Liver (tissue), 3 donors: ENCODE results near the gene SETBP1.

ENCODE experiments used
- CTCF ChIP-seq: fragments of 150-350 bp; IDR thresholded peaks from 2 replicates; pipeline ENCODE4 v1.5.1; 2017; ENCODE audit warnings: improper control_type of control experiment, low read depth, low read length; ENCODE audit not compliant: missing input control
- EGR1 ChIP-seq, 2 donors: IDR thresholded peaks; 2 replicates each; pipeline ENCODE4 v1.6.1; 2016 to 2018; ENCODE audit warnings: antibody characterized with exemption in 2 of 2, low read depth in 2 of 2
- FOXA1 ChIP-seq: IDR thresholded peaks from 2 replicates; pipeline ENCODE4 v1.6.1; 2016; ENCODE audit warnings: antibody characterized with exemption
- GABPA ChIP-seq, 2 donors: IDR thresholded peaks in 1 of 2; conservative IDR thresholded peaks in 1 of 2; 2 replicates each; pipeline ENCODE4 v1.6.1; 2016; ENCODE audit warnings: antibody characterized with exemption in 2 of 2, mild to moderate bottlenecking in 1 of 2, moderate library complexity in 1 of 2
- HNF4G ChIP-seq: IDR thresholded peaks from 2 replicates; pipeline ENCODE4 v1.6.1; 2016; ENCODE audit warnings: antibody characterized with exemption
- RAD21 ChIP-seq, 2 donors: IDR thresholded peaks; 2 replicates each; pipeline ENCODE4 v1.6.1; 2016; ENCODE audit warnings: antibody characterized with exemption in 2 of 2, mild to moderate bottlenecking in 2 of 2
- RXRA ChIP-seq, 2 donors: IDR thresholded peaks; 2 replicates each; pipeline ENCODE4 v1.6.1; 2017 to 2018; ENCODE audit warnings: antibody characterized with exemption in 2 of 2, mild to moderate bottlenecking in 1 of 2
- TAF1 ChIP-seq: conservative IDR thresholded peaks from 2 replicates; pipeline ENCODE4 v1.6.1; 2016; ENCODE audit warnings: antibody characterized with exemption, mild to moderate bottlenecking
- YY1 ChIP-seq: IDR thresholded peaks from 2 replicates; pipeline ENCODE4 v1.6.1; 2016; ENCODE audit warnings: antibody characterized with exemption, mild to moderate bottlenecking
- ZBTB33 ChIP-seq: IDR thresholded peaks from 2 replicates; pipeline ENCODE4 v1.6.1; 2016; ENCODE audit warnings: antibody characterized with exemption
- TF ChIP-seq, protein P1 (sequence below): IDR thresholded peaks from 2 replicates; pipeline ENCODE4 v1.6.1; 2016; ENCODE audit warnings: antibody characterized with exemption
- TF ChIP-seq, protein P2 (sequence below): IDR thresholded peaks from 2 replicates; pipeline ENCODE4 v1.6.1; 2016; ENCODE audit warnings: antibody characterized with exemption, mild to moderate bottlenecking
- TF ChIP-seq, protein P3 (sequence below): IDR thresholded peaks from 2 replicates; pipeline ENCODE4 v1.6.1; 2016; ENCODE audit warnings: antibody characterized with exemption
- donor health status: healthy.
- donor health status: healthy.

DNA sequence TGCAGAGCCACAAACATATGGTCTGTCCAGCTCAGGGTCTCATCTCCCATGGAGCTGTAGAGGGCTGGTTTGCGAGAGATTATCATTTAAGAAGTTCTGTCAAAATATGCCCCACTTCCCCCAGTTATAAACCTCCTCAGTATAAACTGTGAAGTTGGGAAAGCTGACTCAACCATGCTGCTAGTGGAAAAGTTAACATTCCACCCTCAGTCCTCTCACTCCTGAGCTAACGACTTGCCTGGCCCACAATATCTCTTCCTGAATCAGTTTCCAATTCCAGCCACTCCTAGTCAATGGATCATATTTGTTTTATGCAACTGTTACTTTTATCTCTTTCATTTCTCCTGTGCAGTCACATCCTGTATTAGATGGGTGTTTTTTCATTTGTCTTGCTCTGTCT, 326.2 kb downstream of the SETBP1 start:
- TF ChIP-seq TAF1 (no peak), CTCF (no peak), ZBTB33 (no peak), RAD21 (IDR thresholded peaks at IDR 0.05) (no peak), GABPA (IDR thresholded peaks at IDR 0.05 in 1 of 2, conservative IDR thresholded peaks at IDR 0.05 in 1 of 2) (no peak), HNF4G (no peak), FOXA1 (no peak), RXRA (IDR thresholded peaks at IDR 0.05) (no peak), YY1 (no peak), EGR1 (IDR thresholded peaks at IDR 0.05; ENCODE audit: low read depth in 2 of 2) (no peak)
- TF ChIP-seq, protein P1, sequence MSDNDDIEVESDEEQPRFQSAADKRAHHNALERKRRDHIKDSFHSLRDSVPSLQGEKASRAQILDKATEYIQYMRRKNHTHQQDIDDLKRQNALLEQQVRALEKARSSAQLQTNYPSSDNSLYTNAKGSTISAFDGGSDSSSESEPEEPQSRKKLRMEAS = no peak
- TF ChIP-seq, protein P2, sequence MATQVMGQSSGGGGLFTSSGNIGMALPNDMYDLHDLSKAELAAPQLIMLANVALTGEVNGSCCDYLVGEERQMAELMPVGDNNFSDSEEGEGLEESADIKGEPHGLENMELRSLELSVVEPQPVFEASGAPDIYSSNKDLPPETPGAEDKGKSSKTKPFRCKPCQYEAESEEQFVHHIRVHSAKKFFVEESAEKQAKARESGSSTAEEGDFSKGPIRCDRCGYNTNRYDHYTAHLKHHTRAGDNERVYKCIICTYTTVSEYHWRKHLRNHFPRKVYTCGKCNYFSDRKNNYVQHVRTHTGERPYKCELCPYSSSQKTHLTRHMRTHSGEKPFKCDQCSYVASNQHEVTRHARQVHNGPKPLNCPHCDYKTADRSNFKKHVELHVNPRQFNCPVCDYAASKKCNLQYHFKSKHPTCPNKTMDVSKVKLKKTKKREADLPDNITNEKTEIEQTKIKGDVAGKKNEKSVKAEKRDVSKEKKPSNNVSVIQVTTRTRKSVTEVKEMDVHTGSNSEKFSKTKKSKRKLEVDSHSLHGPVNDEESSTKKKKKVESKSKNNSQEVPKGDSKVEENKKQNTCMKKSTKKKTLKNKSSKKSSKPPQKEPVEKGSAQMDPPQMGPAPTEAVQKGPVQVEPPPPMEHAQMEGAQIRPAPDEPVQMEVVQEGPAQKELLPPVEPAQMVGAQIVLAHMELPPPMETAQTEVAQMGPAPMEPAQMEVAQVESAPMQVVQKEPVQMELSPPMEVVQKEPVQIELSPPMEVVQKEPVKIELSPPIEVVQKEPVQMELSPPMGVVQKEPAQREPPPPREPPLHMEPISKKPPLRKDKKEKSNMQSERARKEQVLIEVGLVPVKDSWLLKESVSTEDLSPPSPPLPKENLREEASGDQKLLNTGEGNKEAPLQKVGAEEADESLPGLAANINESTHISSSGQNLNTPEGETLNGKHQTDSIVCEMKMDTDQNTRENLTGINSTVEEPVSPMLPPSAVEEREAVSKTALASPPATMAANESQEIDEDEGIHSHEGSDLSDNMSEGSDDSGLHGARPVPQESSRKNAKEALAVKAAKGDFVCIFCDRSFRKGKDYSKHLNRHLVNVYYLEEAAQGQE = no peak
- TF ChIP-seq, protein P3, sequence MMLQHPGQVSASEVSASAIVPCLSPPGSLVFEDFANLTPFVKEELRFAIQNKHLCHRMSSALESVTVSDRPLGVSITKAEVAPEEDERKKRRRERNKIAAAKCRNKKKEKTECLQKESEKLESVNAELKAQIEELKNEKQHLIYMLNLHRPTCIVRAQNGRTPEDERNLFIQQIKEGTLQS = no peak
